DMS53 (cell line): ENCODE measurements around the gene MIEN1.
"Not testable (repeated sequence)": the region's sequence is repeated elsewhere in the genome, so short reads cannot be mapped to it uniquely, and the experiment has no call there.

Source experiments
- DNase-seq: peaks from one replicate; lab custom pipeline; 2025; lab: John Stamatoyannopoulos, UW

Gene MIEN1

DNA sequence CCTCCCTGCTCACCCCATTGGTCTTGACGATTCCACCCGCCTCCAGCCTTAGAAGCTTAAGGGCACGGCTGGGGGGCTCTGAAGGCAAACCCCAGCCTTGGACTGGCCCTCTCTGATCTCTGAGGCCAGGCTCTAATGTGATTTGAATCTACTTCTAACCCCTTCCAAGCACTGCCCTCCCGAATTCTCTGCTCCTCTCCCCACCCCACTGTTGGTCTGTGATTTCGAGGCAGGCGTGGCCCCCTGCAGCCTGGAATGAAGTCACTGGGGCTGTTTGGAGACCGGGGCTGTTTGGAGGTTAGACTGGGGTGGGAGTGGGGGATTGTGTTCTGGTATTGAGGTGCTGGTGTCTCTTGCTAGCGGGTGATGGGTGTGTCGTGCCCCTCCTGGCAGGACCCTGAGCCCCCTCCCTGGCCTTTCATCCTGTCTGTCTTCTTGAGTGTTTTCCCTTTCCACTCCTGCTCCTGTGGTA is 9.6 kb upstream of the MIEN1 start:
- DNase-seq: peak; percentile 63

DNA sequence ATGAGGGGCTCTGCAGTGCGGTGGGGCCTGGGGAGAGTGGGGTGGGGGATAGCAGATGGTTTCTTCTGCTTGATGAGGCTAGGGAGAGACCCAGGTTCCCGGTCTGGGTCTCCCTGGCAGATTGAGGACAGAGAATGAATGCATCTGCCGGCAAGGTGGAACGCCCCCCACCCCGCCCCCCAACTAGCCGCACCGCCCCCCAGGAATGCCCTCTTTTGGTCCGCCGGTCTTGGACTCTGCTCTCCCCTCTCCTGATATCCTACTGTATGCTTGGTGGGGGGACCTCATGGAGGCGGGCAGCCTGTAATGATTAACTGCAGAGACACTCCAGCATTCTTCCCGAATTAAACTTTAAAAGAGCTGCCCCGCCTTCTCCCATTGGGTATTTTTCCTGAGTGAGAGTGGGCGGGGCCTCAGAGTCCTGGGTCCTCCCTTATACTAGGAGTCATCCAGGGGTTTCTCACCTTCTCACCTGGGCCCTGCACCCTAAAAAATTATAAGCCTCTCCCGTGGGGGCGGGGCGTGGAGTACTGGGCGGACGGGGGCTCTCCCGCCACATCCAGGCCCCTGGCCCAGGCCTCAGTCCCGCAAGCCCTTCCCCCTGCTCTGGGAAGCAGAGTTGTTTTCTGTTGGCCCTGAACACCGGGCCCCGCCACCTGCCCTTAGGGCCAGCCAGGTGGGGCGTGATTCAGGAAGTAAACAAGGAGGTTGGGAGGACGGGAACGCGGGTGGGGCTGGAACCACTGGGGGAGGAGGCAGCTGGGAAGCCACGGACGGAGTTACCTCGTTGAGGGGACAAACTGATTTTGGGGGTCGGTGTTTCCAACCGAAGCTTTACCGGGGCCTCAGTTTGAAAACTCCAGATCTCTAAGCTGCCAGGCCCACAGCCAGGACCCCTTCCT is 8.9 kb upstream of the MIEN1 start:
- DNase-seq: peak; percentile 91

DNA sequence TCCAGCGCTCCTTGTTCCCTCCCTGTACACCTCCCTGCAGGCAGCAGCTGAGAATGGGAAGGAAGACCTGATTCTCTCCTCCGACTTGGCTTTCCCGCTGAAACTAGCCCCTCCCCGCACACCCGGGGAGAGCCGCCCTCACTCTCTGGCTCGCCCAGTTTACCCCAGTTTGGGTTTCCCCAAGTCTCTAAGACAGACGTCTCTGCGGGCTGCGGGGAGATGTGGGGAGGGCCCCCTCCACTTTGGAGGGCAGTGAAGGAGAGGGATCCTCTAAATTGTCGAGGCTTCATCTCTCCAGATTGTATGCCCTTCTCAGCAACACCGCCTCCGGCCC is 8.2 kb upstream of the MIEN1 start:
- DNase-seq: peak; percentile 84

DNA sequence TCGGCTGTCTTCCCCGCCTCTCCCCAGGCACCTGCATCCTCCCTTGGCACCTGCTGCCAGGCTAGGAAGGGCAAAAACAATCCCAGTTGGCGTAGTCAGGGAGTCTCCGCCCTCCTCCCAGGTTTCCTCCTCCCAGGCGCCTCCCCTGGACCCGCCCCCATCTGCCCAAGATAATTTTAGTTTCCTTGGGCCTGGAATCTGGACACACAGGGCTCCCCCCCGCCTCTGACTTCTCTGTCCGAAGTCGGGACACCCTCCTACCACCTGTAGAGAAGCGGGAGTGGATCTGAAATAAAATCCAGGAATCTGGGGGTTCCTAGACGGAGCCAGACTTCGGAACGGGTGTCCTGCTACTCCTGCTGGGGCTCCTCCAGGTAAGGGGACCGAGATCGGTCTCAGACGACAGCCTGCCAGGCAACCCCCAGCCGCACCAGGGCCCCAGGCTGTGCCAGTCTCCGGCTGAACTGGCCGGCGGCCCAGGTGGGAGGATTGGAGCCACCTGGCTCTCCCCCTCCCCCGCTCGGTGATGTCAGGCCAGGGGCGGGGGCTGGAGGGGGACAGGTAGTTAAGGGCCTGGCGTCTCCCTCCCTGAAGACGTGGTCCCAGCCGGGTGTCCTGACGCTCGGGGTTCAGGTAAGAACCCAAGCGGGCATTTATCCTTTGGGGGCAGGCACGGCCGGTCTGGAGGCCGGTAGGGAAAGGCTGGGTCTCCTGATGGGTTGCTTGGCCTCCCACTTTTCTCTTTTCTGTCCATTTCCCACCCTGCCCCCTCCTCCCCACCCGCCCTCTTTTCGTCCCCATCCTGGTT is 7.6 kb upstream of the MIEN1 start, which contains the start of gene GRB7:
TSS of gene GRB7 (plus strand) at position 179 of the 808 bp plus-strand sequence. CDS start 4,364 bp downstream, outside the sequence.
- peak; percentile 91 for DNase-seq

DNA sequence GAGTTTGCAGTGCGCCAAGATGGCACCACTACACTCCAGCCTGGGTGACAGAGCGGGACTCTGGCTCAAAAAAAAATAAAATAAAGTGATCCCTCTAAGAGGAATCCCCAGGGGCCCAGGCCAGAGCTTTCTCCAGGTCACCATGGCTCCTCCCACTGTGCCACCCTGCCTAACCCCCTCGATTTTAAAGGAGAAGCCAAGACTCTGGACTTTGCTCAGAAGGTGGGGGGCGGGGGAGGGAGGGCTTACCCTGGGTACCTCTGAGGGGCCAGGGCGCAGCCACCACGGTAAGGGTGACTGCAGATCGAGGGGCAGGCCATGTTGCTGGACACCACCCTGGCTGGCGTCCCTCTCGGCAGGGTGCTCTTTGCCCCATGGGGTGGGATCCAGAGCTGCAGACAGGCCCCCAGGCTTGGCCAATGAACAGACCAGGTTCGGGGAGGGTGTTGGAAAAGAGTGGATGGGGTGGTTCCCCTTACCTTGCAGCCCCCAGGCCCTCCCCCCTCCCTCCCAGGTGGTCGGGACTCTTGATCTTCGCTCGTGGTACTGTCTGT is 7.0 kb upstream of the MIEN1 start:
- no peak for DNase-seq

DNA sequence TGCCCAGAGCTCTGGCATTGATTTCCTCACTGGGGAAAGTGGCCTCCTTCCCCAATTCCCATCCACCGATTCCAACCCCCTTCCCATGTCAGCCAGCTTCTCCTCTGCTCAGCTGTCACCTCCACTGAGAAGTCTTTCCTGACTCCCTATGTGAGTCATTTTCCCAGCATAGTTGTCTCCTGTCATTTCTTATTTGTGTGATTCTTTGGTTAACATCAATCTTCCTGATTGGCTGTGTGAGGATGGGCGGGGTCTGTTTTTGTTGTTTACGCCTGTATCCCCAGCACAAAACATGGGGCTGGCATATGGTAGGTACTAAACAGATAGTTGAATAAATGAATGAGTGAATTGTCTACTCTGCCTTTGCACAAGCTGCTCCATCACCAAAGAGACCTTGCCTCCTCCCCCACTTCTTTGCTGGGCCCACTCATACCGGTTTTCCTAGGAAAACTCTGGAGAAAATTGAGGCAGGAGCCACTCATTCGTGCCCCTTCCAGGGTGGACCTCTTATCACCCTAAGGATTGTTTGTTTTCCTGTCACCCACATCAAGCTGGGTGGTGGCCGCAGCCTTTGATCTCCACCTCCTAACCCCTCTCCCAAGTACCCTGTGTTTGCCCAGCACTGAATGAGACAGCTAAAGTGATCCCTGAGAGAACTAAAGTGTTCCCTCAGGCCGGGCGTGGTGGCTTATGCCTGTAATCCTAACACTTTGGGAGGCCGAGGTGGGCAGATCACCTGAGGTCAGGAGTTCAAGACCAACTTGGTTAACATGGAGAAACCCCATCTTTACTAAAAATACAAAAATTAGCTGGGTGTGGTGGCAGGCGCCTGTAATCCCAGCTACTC is 6.2 kb upstream of the MIEN1 start:
- DNase-seq: peak; percentile 32

DNA sequence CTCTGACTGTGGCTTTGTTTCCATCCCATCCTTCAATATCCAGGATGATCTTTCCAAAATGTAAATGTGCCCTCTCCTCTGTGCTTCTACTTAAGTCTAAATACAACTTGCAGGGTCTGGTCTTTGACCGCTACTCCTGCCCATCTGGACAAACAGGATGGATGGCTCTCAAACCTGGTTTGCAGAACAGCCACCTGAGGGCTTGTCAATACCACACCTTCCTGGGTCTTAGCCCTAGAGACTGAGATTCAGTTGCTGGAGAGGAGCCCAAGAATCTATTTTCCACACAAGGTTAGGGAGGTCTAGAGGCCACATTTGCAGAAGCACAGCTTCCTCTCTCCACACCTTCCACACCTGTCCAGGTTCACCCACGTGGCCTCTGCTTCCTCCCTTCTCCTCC is 5.5 kb upstream of the MIEN1 start:
- DNase-seq: no peak

DNA sequence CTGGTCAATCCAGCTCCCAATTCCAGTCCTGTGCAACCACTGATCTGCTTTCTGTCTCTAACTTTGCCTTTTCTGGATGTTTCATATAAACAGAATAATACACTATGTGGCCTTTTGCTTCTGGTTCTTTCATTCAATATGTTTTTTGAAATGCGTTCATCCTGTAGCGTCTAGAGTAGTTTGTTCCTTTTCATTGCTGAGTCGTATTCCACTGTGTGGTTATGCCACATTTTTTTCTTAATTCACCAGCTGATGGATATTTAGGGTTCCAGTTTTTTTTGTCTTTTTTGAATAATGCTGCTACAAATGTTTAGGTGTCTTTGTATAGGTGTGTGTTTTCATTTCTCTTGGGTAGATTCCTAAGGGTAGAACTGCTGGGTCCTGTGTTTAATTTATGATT is 2.3 kb upstream of the MIEN1 start:
- no peak for DNase-seq

DNA sequence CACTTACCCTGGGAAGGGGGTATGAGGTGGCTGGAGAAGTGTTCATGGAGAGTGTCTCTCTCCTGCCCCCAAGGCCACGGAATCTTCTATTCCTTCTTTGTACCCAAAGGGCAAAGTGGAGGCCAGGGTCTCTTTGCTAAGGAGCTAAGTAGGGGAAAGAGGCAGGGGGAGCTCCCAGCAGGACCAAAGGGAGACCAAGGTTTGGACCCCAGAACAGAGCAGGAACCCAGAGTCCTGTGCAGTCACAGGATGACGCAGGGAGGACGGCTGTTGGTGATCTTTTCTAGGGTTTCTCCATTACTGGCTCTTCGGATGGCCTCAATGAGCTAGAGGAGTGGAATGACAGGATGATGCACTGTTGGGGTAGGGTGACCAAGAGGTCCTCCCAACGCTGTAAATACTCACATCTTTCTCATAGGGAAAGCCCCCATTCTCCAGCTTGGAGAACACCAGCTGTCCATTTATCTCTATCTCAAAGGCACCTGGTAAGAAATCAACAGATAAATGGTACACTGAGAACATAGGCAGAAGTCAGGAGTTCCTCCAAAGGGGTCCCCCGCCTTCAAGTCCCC is 966 bp downstream of the MIEN1 start:
- DNase-seq: no peak

DNA sequence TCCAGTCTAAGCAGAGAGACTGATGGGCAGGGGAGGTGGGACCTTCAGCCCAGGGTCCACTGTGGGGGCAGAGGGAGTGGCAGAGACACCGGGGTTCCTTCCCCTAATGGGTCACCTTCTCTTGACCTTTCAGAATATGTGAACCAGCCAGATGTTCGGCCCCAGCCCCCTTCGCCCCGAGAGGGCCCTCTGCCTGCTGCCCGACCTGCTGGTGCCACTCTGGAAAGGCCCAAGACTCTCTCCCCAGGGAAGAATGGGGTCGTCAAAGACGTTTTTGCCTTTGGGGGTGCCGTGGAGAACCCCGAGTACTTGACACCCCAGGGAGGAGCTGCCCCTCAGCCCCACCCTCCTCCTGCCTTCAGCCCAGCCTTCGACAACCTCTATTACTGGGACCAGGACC is 2.8 kb downstream of the MIEN1 start:
- no peak for DNase-seq

DNA sequence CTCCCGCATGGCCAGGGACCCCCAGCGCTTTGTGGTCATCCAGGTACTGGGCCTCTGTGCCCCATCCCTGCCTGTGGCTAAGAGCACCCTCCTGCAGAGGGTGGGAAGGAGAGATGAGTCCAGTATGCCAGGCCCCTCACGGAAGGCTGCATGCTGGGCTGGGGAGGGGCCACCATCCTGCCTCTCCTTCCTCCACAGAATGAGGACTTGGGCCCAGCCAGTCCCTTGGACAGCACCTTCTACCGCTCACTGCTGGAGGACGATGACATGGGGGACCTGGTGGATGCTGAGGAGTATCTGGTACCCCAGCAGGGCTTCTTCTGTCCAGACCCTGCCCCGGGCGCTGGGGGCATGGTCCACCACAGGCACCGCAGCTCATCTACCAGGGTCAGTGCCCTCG is 3.7 kb downstream of the MIEN1 start:
- DNase-seq: no peak

DNA sequence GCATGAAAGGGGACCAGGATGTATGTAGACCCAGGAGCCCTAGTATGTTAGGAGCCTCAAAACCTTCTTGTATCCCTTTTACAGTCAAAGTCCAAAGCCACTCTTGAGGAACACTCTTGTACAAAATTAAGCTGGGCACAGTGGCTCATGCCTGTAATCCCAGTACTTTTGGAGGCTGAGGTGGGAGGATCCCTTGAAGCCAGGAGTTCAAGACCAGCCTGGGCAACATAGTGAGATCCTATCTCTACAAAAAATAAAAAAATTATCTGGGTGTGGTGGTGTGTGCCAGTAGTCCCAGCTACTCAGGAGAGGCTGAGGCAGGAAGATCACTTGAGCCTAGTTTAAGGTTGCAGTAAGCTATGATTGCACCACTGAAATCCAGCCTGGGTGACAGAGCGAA is 4.4 kb downstream of the MIEN1 start:
- DNase-seq: not testable (repeated sequence)

DNA sequence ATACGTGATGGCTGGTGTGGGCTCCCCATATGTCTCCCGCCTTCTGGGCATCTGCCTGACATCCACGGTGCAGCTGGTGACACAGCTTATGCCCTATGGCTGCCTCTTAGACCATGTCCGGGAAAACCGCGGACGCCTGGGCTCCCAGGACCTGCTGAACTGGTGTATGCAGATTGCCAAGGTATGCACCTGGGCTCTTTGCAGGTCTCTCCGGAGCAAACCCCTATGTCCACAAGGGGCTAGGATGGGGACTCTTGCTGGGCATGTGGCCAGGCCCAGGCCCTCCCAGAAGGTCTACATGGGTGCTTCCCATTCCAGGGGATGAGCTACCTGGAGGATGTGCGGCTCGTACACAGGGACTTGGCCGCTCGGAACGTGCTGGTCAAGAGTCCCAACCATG is 5.6 kb downstream of the MIEN1 start:
- no peak for DNase-seq

DNA sequence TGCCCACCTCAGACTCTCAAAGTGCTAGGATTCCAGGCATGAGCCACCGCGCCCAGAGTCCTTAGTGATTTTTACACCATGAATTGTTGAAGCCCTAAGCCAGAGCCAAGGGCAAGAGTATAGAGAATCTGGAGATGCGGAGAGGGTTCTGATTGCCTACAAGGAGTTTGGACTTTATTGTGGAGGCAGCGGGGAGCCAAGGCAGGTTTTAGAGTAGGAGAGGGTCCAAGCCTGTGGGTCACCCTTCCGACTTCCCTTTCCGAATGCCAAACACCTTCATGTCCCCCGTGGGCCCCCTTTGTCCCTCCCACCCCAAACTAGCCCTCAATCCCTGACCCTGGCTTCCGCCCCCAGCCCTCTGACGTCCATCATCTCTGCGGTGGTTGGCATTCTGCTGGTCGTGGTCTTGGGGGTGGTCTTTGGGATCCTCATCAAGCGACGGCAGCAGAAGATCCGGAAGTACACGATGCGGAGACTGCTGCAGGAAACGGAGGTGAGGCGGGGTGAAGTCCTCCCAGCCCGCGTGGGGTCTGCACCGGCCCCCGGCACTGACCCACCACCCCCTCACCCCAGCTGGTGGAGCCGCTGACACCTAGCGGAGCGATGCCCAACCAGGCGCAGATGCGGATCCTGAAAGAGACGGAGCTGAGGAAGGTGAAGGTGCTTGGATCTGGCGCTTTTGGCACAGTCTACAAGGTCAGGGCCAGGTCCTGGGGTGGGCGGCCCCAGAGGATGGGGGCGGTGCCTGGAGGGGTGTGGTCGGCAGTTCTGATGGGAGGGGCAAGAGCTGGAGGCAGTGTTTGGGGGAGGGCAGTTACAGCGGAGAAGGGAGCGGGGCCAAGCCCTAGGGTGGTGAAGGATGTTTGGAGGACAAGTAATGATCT is 7.1 kb downstream of the MIEN1 start:
- no peak for DNase-seq

DNA sequence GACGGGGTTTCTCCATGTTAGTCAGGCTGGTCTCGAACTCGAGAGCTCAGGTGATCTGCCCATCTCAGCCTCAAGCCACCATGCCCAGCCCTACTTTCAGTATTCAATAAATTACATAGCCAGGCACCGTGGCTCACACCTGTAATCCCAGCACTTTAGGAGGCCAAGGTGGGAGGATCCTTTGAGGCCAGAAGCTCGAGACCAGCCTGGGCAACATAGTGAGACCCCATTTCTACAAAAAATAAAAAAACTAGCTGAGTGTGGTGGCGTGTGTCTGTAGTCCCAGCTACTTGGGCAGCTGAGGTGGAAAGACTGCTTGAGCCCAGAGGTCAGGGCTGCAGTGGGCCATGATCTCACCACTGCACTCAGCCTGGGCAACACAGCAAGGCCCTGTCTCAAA is 8.2 kb downstream of the MIEN1 start:
- DNase-seq: no peak

DNA sequence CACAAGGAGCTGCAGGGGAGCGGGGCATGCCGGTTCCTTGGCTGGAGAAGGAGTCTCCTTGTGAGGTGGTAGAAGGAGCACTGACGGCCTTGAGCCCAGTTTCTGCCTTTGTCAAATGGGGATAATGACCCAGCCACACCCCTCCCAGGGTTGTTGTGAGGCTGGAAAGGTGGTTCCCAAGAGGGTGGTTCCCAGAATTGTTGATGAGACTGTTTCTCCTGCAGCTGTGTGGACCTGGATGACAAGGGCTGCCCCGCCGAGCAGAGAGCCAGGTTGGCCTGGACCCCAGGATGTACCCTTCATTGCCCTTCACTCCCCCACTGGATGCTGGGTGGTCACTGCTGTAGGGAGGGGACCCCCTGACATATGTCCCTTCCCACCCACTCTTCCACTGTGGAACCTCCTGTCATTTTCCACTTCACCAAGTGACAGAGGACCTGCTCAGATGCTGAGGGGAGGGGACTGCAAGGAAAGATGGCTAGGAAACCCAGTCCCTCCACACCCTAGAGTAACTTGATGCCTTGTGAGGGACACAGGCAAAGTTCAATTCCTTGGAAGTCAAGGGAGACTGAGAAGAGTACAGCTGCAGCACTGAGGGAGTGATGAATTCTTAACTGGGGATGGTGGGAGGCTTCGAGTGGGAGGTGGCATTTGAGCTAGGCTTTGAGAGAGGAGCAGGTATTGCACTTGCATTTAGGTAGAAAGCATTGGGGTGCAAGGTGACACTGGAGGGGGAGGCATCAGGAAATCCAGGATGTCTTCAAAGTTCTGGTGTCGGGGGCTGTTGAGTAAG is 10.6 kb downstream of the MIEN1 start:
- no peak for DNase-seq

DNA sequence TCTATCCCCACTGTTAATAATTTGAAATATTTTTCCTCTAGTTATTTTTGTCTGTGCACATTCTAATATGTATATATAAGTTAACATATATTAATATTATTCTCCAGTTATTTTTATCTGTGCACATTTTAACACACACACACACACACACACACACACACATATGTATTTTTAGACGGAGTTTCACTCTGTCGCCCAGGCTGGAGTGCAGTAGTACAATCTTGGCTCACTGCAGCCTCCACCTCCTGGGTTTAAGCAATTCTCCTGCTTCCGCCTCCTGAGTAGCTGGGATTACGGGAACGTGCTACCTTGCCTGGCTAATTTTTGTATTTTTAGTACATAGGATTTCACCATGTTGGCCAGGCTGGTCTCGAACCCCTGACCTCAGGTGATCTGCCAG is 12.7 kb downstream of the MIEN1 start:
- DNase-seq: no peak

DNA sequence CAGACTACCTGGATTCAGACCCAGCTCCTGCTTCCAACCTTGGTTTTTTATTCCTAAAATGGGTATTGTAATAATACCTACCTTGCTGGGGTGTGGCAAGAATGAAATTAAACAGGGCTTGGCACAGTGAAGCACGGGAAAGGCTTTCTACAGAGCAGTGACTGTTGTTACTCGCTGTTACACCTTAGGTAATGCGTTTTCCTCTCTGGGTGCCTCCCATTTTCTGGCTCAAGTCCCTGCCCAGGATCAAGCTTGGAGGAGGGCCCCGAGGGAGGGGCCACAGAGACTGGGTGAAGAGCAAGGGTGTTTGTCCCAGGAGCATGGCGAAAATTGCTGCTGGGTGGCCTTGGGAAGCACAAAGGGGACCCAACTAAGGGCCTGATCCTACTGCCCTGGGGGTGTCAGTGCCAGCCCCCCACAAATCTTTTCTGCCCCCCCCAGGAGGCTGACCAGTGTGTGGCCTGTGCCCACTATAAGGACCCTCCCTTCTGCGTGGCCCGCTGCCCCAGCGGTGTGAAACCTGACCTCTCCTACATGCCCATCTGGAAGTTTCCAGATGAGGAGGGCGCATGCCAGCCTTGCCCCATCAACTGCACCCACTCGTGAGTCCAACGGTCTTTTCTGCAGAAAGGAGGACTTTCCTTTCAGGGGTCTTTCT is 13.3 kb downstream of the MIEN1 start:
- no peak for DNase-seq
